AG08395 (cell line): ENCODE results near the gene SLC6A3.

Source experiments
- DNase-seq: peaks from one replicate; pipeline ENCODE4 v3.0.0; 2012; ENCODE audit warnings: mixed read lengths, low spot score

Gene SLC6A3

GRCh38 chr5:1445313-1445688 is at the start of gene SLC6A3:
SLC6A3 (minus strand) TSS chr5:1445440; CDS start chr5:1443197, 2,243 bp downstream.
- no peak for DNase-seq

GRCh38 chr5:1493941-1494340 is 48.7 kb upstream of the SLC6A3 start:
- DNase-seq: no peak

GRCh38 chr5:1493413-1493812 is 48.2 kb upstream of the SLC6A3 start:
- no peak for DNase-seq

- DNase-seq: no peak
Measured at GRCh38 chr5:1492757-1493156, 47.5 kb upstream of the SLC6A3 start.

- DNase-seq: no peak
Measured at GRCh38 chr5:1490376-1490775, 45.1 kb upstream of the SLC6A3 start.

GRCh38 chr5:1489754-1490153 is 44.5 kb upstream of the SLC6A3 start:
- DNase-seq: no peak

- peak; percentile 94 for DNase-seq
Measured at GRCh38 chr5:1488882-1489680, 43.8 kb upstream of the SLC6A3 start.

- DNase-seq: no peak
Measured at GRCh38 chr5:1487079-1487764, 42.0 kb upstream of the SLC6A3 start.

- no peak for DNase-seq
Measured at GRCh38 chr5:1486271-1486670, 41.0 kb upstream of the SLC6A3 start.

- DNase-seq: no peak
Measured at GRCh38 chr5:1485579-1486118, 40.4 kb upstream of the SLC6A3 start.

GRCh38 chr5:1484730-1485578 is 39.7 kb upstream of the SLC6A3 start:
- DNase-seq: no peak

- no peak for DNase-seq
Measured at GRCh38 chr5:1483856-1484729, 38.9 kb upstream of the SLC6A3 start.

- no peak for DNase-seq
Measured at GRCh38 chr5:1483064-1483463, 37.8 kb upstream of the SLC6A3 start.

GRCh38 chr5:1481959-1482331 is 36.7 kb upstream of the SLC6A3 start:
- no peak for DNase-seq

GRCh38 chr5:1481266-1481958 is 36.2 kb upstream of the SLC6A3 start:
- DNase-seq: no peak

GRCh38 chr5:1480806-1481205 is 35.6 kb upstream of the SLC6A3 start:
- DNase-seq: no peak

- no peak for DNase-seq
Measured at GRCh38 chr5:1480217-1480616, 35.0 kb upstream of the SLC6A3 start.

GRCh38 chr5:1479581-1480188 is 34.4 kb upstream of the SLC6A3 start:
- peak; percentile 80 for DNase-seq

- no peak for DNase-seq
Measured at GRCh38 chr5:1479066-1479465, 33.8 kb upstream of the SLC6A3 start.

GRCh38 chr5:1478271-1479035 is 33.2 kb upstream of the SLC6A3 start:
- no peak for DNase-seq
